ENCODE measurements around the gene LONRF3.

- TF ChIP-seq, protein P1, sequence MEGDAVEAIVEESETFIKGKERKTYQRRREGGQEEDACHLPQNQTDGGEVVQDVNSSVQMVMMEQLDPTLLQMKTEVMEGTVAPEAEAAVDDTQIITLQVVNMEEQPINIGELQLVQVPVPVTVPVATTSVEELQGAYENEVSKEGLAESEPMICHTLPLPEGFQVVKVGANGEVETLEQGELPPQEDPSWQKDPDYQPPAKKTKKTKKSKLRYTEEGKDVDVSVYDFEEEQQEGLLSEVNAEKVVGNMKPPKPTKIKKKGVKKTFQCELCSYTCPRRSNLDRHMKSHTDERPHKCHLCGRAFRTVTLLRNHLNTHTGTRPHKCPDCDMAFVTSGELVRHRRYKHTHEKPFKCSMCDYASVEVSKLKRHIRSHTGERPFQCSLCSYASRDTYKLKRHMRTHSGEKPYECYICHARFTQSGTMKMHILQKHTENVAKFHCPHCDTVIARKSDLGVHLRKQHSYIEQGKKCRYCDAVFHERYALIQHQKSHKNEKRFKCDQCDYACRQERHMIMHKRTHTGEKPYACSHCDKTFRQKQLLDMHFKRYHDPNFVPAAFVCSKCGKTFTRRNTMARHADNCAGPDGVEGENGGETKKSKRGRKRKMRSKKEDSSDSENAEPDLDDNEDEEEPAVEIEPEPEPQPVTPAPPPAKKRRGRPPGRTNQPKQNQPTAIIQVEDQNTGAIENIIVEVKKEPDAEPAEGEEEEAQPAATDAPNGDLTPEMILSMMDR (IDR thresholded peaks at IDR 0.05 in 4 of 5, conservative IDR thresholded peaks at IDR 0.05 in 1 of 5): peak in 4 of 5 experiments; percentile 19 to 38 (median 26)
- no peak for TF ChIP-seq POLR2A (IDR thresholded peaks at IDR 0.05)
These were observed 33.8 kb downstream of the LONRF3 start for GRCh38 chrX:119008110-119008744.
